ENCODE measurements around the gene LRFN4. TPM values are rescaled to one million over a fixed set of nuclear protein-coding genes. Genes with fewer than 3 reads are reported as not detected.

The LRFN4 gene
- total and polyA plus RNA-seq, 2 of the 8 experiments (the other 6 are each of a cell fraction or from before 2014, with no cell fraction given) = 49.8 to 64.3 TPM

DNA sequence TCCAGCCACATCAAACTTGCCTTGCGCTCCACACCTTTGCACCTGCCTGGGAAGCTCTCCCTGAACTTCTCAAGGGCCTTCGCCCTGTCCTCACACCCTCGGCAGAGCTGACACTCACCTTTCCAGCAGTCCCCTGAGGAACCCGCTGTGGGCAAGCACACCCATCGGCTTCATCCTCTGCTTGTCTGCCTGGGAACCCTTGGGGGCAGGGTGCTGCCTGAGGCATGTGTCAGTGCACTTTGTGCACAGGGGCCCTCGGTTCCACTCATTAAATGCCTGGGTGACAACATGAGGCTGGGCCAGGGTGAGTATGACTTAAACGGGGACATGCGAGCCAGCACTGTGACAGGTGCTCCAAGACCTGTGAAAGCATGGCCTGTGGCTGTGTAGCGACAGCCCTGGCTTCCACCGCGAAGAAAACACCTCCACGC, 2.6 kb upstream of the LRFN4 start:
- H2AFZ ChIP-seq (ENCODE audit: low read length) = no peak overlapping the region
- H3K23ac ChIP-seq (ENCODE audit: insufficient read length) = no peak overlapping the region
- H4K5ac ChIP-seq (ENCODE audit: insufficient read length, low read depth, low read length) = no peak overlapping the region
- 90% methylated on average over 12 of the region's 12 CpGs; no CpG with 5 or more reads in 1 of the 2 experiments for WGBS, 2 experiments (ENCODE audit: extremely low coverage in 1 of 2, insufficient coverage in 1 of 2, insufficient read length in 1 of 2, insufficient replicate concordance in 2 of 2, low coverage in 1 of 2, low lambda C conversion rate in 2 of 2, missing lambda C conversion rate in 1 of 2)
- H3K4ac ChIP-seq (replicated peaks; ENCODE audit: insufficient read length, low read depth, low read length) = no peak overlapping the region
- H2AK5ac ChIP-seq (ENCODE audit: low read depth, low read length) = 0 out of 2 replicates have a peak overlapping the region, but pooled peaks have one; percentile 17
- H3K27ac ChIP-seq (ENCODE audit: low read depth, low read length) = no peak overlapping the region
- no peak overlapping the region for H3K4me3 ChIP-seq (ENCODE audit: extremely low read depth in 1 of 4, insufficient read depth in 2 of 4, low read depth in 3 of 4, low read length in 4 of 4)
- ChIA-PET POLR2A (ENCODE audit: partially characterized antibody) (interaction anchor here (1.3 to 5.4 kb wide), 4 partner anchors 10 to 27 kb away, joined by 3 to 53 read pairs (median 7); partner anchors contain the start of gene RCE1), CTCF (ENCODE audit: partially characterized antibody) (interaction anchor here (0.8 to 6.3 kb wide), 9 partner anchors 11 to 122 kb away, joined by 3 to 72 read pairs (median 3); partner anchors contain the start of genes C11orf86 and RCE1)
- no peak overlapping the region for H2BK20ac ChIP-seq (ENCODE audit: low read length)
- peaks cover 0 to 13% (median under 1%) of the 10 kb centered on the region in 4 experiments; a peak in 3 of 8 replicates for H3K36me3 ChIP-seq (ENCODE audit: control insufficient read depth in 2 of 4, insufficient read depth in 4 of 4, low read length in 3 of 4)
- 0 out of 2 replicates have a peak overlapping the region, but pooled peaks have one; percentile 9 for H2BK12ac ChIP-seq (ENCODE audit: low read depth, low read length)
- H3K9ac ChIP-seq (replicated peaks in 1 of 4; ENCODE audit: extremely low read depth in 1 of 4, low read depth in 3 of 4, low read length in 3 of 4) = no peak overlapping the region
- H3K79me1 ChIP-seq (ENCODE audit: low read depth, low read length) = no peaks in the 10 kb centered on the region
- H3K18ac ChIP-seq (ENCODE audit: extremely low read depth, low read length) = no peak overlapping the region
- H2BK120ac ChIP-seq (replicated peaks; ENCODE audit: low read depth, low read length) = no peak overlapping the region
- H3K23me2 ChIP-seq (ENCODE audit: low read depth, low read length) = peaks cover 8% of the 10 kb centered on the region
- H3K4me2 ChIP-seq (ENCODE audit: insufficient read depth in 1 of 2, low read depth in 2 of 2, low read length in 2 of 2) = no peak overlapping the region
- no peak overlapping the region for H2BK5ac ChIP-seq (ENCODE audit: low read depth, low read length)
- H3K27me3 ChIP-seq (replicated peaks in 1 of 4; ENCODE audit: control insufficient read depth in 3 of 4, extremely low read depth in 1 of 4, insufficient read depth in 3 of 4, low read length in 3 of 4) = no peaks in the 10 kb centered on the region
- H3K4me1 ChIP-seq (replicated peaks in 1 of 4; ENCODE audit: control insufficient read depth in 3 of 4, insufficient read depth in 4 of 4, low read length in 3 of 4) = peaks cover 5 to 20% (median 9%) of the 10 kb centered on the region in 4 experiments
- no peak overlapping the region for H3K14ac ChIP-seq (ENCODE audit: insufficient read length)
- H4K91ac ChIP-seq (replicated peaks; ENCODE audit: insufficient read length, low read length) = no peak overlapping the region
- H3K9me3 ChIP-seq (ENCODE audit: insufficient read depth in 2 of 2, low read depth in 1 of 2, low read length in 1 of 2) = no peaks in the 10 kb centered on the region
- H4K20me1 ChIP-seq (replicated peaks in 1 of 2; ENCODE audit: control insufficient read depth in 1 of 2, insufficient read depth in 2 of 2, low read length in 2 of 2) = peaks cover 1 to 4% of the 10 kb centered on the region in 2 experiments
- 0 out of 2 replicates have a peak overlapping the region, but pooled peaks have one; percentile 57 for H4K8ac ChIP-seq (ENCODE audit: extremely low read depth, insufficient read depth, low read length)
- TF ChIP-seq CBX5 (IDR thresholded peaks at IDR 0.05; ENCODE audit: low read depth, low read length) = no peak
- TF ChIP-seq, protein P1, sequence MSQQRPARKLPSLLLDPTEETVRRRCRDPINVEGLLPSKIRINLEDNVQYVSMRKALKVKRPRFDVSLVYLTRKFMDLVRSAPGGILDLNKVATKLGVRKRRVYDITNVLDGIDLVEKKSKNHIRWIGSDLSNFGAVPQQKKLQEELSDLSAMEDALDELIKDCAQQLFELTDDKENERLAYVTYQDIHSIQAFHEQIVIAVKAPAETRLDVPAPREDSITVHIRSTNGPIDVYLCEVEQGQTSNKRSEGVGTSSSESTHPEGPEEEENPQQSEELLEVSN (IDR thresholded peaks at IDR 0.05) = no peak
- no peak for TF ChIP-seq SP4 (IDR thresholded peaks at IDR 0.05; ENCODE audit: low read length)
- no peak overlapping the region for H3K56ac ChIP-seq (replicated peaks; ENCODE audit: insufficient read length, low read depth, low read length)
- DNase-seq (ENCODE audit: low read depth in 1 of 2, low spot score in 2 of 2) (no peak), FAIRE-seq (no peak)
- no peaks in the 10 kb centered on the region for H3K79me2 ChIP-seq (ENCODE audit: control insufficient read depth in 1 of 2, insufficient read depth in 2 of 2, low read length in 2 of 2)
- H2BK15ac ChIP-seq (ENCODE audit: low read length) = peak overlapping the region; percentile 88; the same call in 1 of the 2 replicates

Measured in H1 (cell line).